Smooth muscle cell (in vitro differentiated cells): ENCODE data around the gene UBE2V1. TPM values are rescaled to one million over a fixed set of nuclear protein-coding genes. Genes with fewer than 3 reads are reported as not detected.

Experiments used
- DNase-seq: peaks from one replicate; lab custom pipeline; 2025; ENCODE audit not compliant: unreplicated experiment; lab: John Stamatoyannopoulos, UW
- H2AFZ ChIP-seq: fragments of 200-600 bp; sonication (generic); 2 replicates; pipeline ENCODE4 v1.6.0; 2016; ENCODE audit warnings: antibody characterized with exemption, low read depth, mild to moderate bottlenecking
- H3F3A ChIP-seq: fragments of 200-600 bp; sonication (generic); 2 replicates; pipeline ENCODE4 v1.6.0; 2017; ENCODE audit warnings: antibody characterized with exemption, low read depth
- H3K27ac ChIP-seq: fragments of 200-600 bp; sonication (generic); 2 replicates; pipeline ENCODE4 v1.5.1; 2016; ENCODE audit warnings: low read depth, mild to moderate bottlenecking
- H3K27me3 ChIP-seq: fragments of 200-600 bp; sonication (generic); 2 replicates; pipeline ENCODE4 v1.6.1; 2016; ENCODE audit warnings: low read depth, mild to moderate bottlenecking
- H3K36me3 ChIP-seq: fragments of 200-600 bp; sonication (generic); 2 replicates; pipeline ENCODE4 v1.5.1; 2016; ENCODE audit warnings: low read depth
- H3K4me1 ChIP-seq: fragments of 200-600 bp; sonication (generic); 2 replicates; pipeline ENCODE4 v1.5.1; 2016; ENCODE audit warnings: low read depth
- H3K4me2 ChIP-seq: fragments of 200-600 bp; sonication (generic); 2 replicates; pipeline ENCODE4 v1.6.0; 2016; ENCODE audit warnings: mild to moderate bottlenecking
- H3K4me3 ChIP-seq: fragments of 200-600 bp; sonication (generic); 2 replicates; pipeline ENCODE4 v1.5.1; 2016; ENCODE audit warnings: mild to moderate bottlenecking
- H3K79me2 ChIP-seq: fragments of 200-600 bp; sonication (generic); 2 replicates; pipeline ENCODE4 v1.6.0; 2016; ENCODE audit warnings: low read depth, mild to moderate bottlenecking
- H3K9ac ChIP-seq: fragments of 200-600 bp; sonication (generic); 2 replicates; pipeline ENCODE4 v1.6.0; 2016; ENCODE audit warnings: low read depth
- H3K9me3 ChIP-seq: fragments of 200-600 bp; sonication (generic); replicated peaks from 2 replicates; pipeline ENCODE4 v1.5.1; 2016; ENCODE audit warnings: low read depth
- H4K20me1 ChIP-seq: fragments of 200-600 bp; sonication (generic); 2 replicates; pipeline ENCODE4 v1.6.0; 2016; ENCODE audit warnings: low read depth
- WGBS: methylation state at CpG from one replicate; pipeline ENCODE4 v1.1.7; 2016; ENCODE audit warnings: low lambda C conversion rate; 5-methylcytosine and 5-hydroxymethylcytosine counted together
- polyA plus RNA-seq: library from polyadenylated mRNA; unstranded; fragments of >200 nt; fragmentation: Nextera tagmentation; extraction: Ambion mirVana; gene quantifications from 2 replicates; pipeline ENCODE4 v1.2.1, GENCODE V29; 2016
- total RNA-seq: library from RNA; depleted of rRNA; stranded (reverse); fragments of >200 nt; gene quantifications from 2 replicates; pipeline ENCODE4 v1.2.3, GENCODE V29; 2014
- TF ChIP-seq, protein P1 (sequence below): fragments of 200-600 bp; sonication (generic); IDR thresholded peaks from 2 replicates; pipeline ENCODE4 v1.5.1; 2017; ENCODE audit warnings: borderline replicate concordance, mild to moderate bottlenecking, antibody characterized with exemption; ENCODE audit not compliant: insufficient read depth, poor library complexity, severe bottlenecking

UBE2V1 gene
- total and polyA plus RNA-seq, 2 experiments from 2014 or later = 94.8 to 128 TPM

DNA sequence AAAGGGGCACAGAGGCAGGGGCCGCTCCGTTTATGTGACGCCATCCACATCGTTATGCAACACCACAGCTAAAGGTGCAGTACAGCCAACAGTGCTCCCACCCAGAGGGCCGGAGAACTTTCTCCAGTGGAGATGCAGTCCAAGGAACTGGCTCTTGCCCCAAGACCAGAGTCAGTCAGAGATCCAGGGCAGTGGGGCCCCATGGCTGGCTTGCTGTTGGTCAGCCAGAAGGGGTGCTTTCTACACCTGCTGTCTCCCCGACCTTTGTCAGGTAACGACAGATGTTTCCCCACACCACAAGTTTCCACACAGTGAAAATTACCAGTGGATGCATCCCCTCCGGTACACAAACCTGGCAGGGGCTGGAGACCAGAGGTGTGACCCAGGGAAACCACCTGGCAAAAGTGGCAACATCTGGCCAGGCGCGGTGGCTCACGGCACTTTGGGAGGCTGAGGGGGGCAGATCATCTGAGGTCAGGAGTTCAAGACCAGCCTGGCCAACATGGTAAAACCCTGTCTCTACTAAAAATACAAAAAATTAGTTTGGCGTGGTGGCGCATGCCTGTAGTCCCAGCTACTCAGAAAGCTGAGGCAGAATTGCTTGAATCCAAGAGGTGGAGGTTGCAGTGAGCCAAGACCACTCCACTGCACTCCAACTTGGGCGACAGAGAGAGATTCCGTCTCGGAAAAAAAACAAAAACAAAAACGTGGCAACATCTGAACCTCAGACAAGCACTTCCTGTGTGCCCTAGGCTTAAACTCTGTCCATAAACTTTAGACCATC is 34.9 kb downstream of the UBE2V1 start:
- Histone ChIP-seq H3K27ac (no peak overlapping the region), H3K79me2 (no peaks in the 10 kb centered on the region), H3K9me3 (no peaks in the 10 kb centered on the region), H3K27me3 (no peaks in the 10 kb centered on the region), H3K4me2 (no peak overlapping the region), H3K9ac (no peak overlapping the region), H4K20me1 (peaks cover 3% of the 10 kb centered on the region), H2AFZ (no peak overlapping the region), H3K36me3 (peaks cover 4% of the 10 kb centered on the region), H3K4me3 (no peak overlapping the region), H3F3A (no peaks in the 10 kb centered on the region), H3K4me1 (peaks cover 7% of the 10 kb centered on the region)
- DNase-seq = no peak
- WGBS = 88% methylated on average over 17 of the region's 17 CpGs
- TF ChIP-seq, protein P1, sequence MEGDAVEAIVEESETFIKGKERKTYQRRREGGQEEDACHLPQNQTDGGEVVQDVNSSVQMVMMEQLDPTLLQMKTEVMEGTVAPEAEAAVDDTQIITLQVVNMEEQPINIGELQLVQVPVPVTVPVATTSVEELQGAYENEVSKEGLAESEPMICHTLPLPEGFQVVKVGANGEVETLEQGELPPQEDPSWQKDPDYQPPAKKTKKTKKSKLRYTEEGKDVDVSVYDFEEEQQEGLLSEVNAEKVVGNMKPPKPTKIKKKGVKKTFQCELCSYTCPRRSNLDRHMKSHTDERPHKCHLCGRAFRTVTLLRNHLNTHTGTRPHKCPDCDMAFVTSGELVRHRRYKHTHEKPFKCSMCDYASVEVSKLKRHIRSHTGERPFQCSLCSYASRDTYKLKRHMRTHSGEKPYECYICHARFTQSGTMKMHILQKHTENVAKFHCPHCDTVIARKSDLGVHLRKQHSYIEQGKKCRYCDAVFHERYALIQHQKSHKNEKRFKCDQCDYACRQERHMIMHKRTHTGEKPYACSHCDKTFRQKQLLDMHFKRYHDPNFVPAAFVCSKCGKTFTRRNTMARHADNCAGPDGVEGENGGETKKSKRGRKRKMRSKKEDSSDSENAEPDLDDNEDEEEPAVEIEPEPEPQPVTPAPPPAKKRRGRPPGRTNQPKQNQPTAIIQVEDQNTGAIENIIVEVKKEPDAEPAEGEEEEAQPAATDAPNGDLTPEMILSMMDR = no peak

DNA sequence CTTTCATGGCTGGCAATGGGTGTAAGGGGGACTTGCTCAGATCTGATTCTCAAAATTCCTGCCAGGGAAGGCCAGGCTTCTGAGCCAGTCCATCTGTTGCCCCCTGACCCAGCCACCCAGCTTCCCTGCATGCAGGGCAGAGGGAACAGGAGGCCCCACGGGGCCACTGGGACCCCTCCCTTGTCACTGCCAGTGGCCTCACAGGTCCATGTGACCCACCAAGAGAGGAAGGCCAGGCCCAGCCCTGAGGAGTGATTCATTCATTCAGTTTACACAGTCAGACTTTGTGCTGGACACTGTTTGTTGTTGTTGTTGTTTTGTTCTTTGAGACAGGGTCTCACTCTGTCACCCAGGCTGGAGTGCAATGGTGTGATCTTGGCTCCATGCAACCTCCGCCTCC is 39.5 kb downstream of the UBE2V1 start:
- Histone ChIP-seq H3K36me3 (no peaks in the 10 kb centered on the region), H3K79me2 (no peaks in the 10 kb centered on the region), H3K4me1 (peaks cover 7% of the 10 kb centered on the region), H3K9ac (no peak overlapping the region), H3K4me2 (no peak overlapping the region), H3K9me3 (no peaks in the 10 kb centered on the region), H3K27me3 (no peaks in the 10 kb centered on the region), H4K20me1 (no peaks in the 10 kb centered on the region), H3F3A (no peaks in the 10 kb centered on the region), H3K27ac (no peak overlapping the region), H3K4me3 (no peak overlapping the region), H2AFZ (no peak overlapping the region)
- TF ChIP-seq, protein P1 = no peak
- no peak for DNase-seq
- 94% methylated on average over 2 of the region's 2 CpGs for WGBS

DNA sequence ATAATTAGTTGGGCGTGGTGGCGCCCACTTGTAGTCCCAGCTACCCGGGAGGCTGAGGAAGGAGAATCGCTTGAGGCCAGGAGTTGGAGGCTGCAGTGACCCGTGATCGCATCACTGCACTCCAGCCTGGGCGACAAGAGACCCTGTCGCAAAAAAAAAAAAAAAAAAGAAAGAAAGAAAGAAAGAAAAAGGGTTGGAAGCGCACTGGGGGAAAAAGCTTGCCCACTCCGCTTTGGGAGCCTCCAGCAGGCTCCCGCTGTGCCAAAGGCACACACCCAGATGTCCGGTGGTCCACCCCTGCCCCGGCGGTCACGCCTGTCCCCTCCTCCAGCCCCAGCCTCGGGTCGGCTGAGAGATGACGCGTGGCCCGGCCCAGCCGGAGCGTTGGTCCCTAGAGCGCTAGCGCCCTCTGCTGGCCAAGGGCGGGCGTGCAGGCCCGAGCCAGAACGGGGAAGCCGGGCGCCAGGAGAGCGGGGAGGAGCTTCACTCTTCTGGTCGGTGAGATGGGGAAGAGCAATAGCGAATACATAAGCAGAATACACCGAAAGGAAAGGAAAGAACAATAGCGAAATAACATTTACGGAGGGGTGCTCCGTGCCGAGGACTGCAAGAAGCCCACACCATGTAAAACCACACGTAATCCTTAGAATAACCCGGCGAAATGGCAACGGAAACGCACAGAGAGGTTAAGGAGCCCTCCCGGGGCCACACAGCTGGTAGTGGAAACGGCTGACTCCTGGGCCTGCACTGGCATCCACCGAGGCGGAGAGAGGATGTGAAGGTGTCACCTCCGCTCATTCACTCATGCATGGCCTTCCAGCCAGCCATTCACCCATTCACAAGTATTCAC is 41.7 kb downstream of the UBE2V1 start:
- peak overlapping the region; percentile 58 for H3K4me3 ChIP-seq
- H3K9me3 ChIP-seq = no peaks in the 10 kb centered on the region
- no peak overlapping the region for H3K27ac ChIP-seq
- H3K79me2 ChIP-seq = no peaks in the 10 kb centered on the region
- H3K4me1 ChIP-seq = peaks cover 7% of the 10 kb centered on the region
- H3K9ac ChIP-seq = no peak overlapping the region
- H3K36me3 ChIP-seq = no peaks in the 10 kb centered on the region
- no peaks in the 10 kb centered on the region for H4K20me1 ChIP-seq
- no peaks in the 10 kb centered on the region for H3K27me3 ChIP-seq
- TF ChIP-seq, protein P1 = peak; percentile 100
- no peaks in the 10 kb centered on the region for H3F3A ChIP-seq
- peak; percentile 90 for DNase-seq
- WGBS = 20% methylated on average over 48 of the region's 48 CpGs
- H2AFZ ChIP-seq = peak overlapping the region; percentile 87
- peak overlapping the region; percentile 90 for H3K4me2 ChIP-seq
